ENCODE measurements around the gene MIA. TPM values are rescaled to one million over a fixed set of nuclear protein-coding genes. Genes with fewer than 3 reads are reported as not detected.

Gene MIA
- total RNA-seq, 1 experiment from 2014 or later: not detected

DNA sequence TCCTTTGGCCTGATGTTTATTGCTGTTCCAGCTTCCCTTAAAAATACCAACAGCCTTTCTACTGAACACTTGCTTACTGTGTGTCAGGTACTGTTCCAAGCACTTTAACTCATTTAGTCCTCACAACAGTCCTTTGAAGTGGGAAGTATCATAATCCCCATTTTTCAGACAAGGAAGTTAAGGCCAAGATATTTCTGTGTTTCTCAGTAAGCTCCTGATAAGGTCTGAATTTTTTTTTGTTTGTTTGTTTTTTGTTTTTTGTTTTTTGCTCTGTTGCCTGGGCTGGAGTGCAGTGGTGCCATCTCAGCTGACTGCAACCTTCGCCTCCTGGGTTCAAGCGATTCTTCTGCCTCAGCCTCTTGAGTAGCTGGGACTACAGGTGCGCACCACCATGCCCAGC, 16.8 kb upstream of the MIA start:
- Histone ChIP-seq H2BK120ac (ENCODE audit: low read depth, low read length, poor library complexity, severe bottlenecking) (no peak overlapping the region), H3K9me3 (ENCODE audit: control insufficient read depth, low read depth, low read length) (no peaks in the 10 kb centered on the region), H4K20me1 (ENCODE audit: control insufficient read depth, insufficient read depth, insufficient read length) (peaks cover 3% of the 10 kb centered on the region), H2BK20ac (ENCODE audit: low read depth, low read length, poor library complexity, severe bottlenecking) (no peak overlapping the region), H2AK5ac (ENCODE audit: insufficient read length, low read length) (no peak overlapping the region), H3K9ac (ENCODE audit: extremely low read depth, insufficient read length, low read length) (no peak overlapping the region), H2BK5ac (ENCODE audit: insufficient read length, low read length) (no peak overlapping the region), H3T11ph (ENCODE audit: low read length) (no peak overlapping the region), H3K14ac (ENCODE audit: insufficient read depth, low read length) (no peak overlapping the region), H2BK12ac (ENCODE audit: insufficient read length, low read depth, low read length) (no peak overlapping the region), H3K27ac (ENCODE audit: insufficient read length, low read depth, low read length) (no peak overlapping the region), H3K27me3 (ENCODE audit: insufficient read depth, low read length) (no peaks in the 10 kb centered on the region; the same call in 1 of the 2 replicates), H3K4me1 (ENCODE audit: insufficient read depth, low read length) (no peaks in the 10 kb centered on the region), H4K8ac (replicated peaks; ENCODE audit: insufficient read length, low read depth, low read length) (no peak overlapping the region), H4K91ac (ENCODE audit: insufficient read length, low read depth, low read length) (no peak overlapping the region), H3K23ac (ENCODE audit: insufficient read length, low read depth, low read length) (no peak overlapping the region), H3K23me2 (ENCODE audit: insufficient read length, low read depth, low read length, poor library complexity, severe bottlenecking) (no peaks in the 10 kb centered on the region), H4K5ac (ENCODE audit: insufficient read length, low read depth, low read length) (no peak overlapping the region), H3K4me2 (ENCODE audit: insufficient read depth, insufficient read length, low read length) (no peak overlapping the region), H3K4ac (ENCODE audit: low read depth, low read length) (no peak overlapping the region), H2AFZ (ENCODE audit: low read length) (no peak overlapping the region), H2BK15ac (ENCODE audit: low read depth, low read length) (no peak overlapping the region), H3K79me1 (ENCODE audit: insufficient read depth, low read depth, low read length, poor library complexity, severe bottlenecking) (peaks cover 17% of the 10 kb centered on the region), H3K18ac (ENCODE audit: insufficient read length, low read depth, low read length) (no peak overlapping the region), H3K79me2 (ENCODE audit: insufficient read depth, low read length) (peaks cover 25% of the 10 kb centered on the region; the same call in 1 of the 2 replicates), H3K56ac (ENCODE audit: insufficient read length, low read depth, low read length) (no peak overlapping the region)
- no peak for DNase-seq
- TF ChIP-seq, protein P1, sequence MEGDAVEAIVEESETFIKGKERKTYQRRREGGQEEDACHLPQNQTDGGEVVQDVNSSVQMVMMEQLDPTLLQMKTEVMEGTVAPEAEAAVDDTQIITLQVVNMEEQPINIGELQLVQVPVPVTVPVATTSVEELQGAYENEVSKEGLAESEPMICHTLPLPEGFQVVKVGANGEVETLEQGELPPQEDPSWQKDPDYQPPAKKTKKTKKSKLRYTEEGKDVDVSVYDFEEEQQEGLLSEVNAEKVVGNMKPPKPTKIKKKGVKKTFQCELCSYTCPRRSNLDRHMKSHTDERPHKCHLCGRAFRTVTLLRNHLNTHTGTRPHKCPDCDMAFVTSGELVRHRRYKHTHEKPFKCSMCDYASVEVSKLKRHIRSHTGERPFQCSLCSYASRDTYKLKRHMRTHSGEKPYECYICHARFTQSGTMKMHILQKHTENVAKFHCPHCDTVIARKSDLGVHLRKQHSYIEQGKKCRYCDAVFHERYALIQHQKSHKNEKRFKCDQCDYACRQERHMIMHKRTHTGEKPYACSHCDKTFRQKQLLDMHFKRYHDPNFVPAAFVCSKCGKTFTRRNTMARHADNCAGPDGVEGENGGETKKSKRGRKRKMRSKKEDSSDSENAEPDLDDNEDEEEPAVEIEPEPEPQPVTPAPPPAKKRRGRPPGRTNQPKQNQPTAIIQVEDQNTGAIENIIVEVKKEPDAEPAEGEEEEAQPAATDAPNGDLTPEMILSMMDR (conservative IDR thresholded peaks at IDR 0.05): no peak
- Mint-ChIP-seq H3K4me1 (peaks cover 14 to 15% of the 10 kb centered on the region in 2 experiments), H3K27me3 (ENCODE audit: low read depth) (no peaks in the 10 kb centered on the region), H3K36me3 (ENCODE audit: insufficient read depth in 1 of 3, low read depth in 3 of 3) (peaks cover 69 to 93% (median 86%) of the 10 kb centered on the region in 3 experiments), H3K4me3 (no peak overlapping the region), H3K27ac (peak overlapping the region in 2 of 3 experiments; percentile 24 to 42; a peak in 2 of 7 replicates), H3K9me3 (no peaks in the 10 kb centered on the region)
- no CpG with 5 or more reads among the region's 3 CpGs for WGBS (ENCODE audit: extremely low coverage, insufficient read length, low lambda C conversion rate)
